ENCODE measurements around the gene GGA2. TPM values are rescaled to one million over a fixed set of nuclear protein-coding genes. Genes with fewer than 3 reads are reported as not detected.

Gene GGA2
- total and polyA plus RNA-seq, 8 donors, result 125 to 163 (median 142) TPM

- DNase-seq (no peak), ATAC-seq (no peak)
- no peak for TF ChIP-seq CTCF (IDR thresholded peaks at IDR 0.05)
- Histone ChIP-seq H3K27me3 (no peaks in the 10 kb centered on the region), H3K4me3 (no peak overlapping the region), H3K27ac (no peak overlapping the region), H3K4me1 (no peaks in the 10 kb centered on the region), H3K36me3 (peaks cover 0 to 84% of the 10 kb centered on the region in 2 donors), H3K9me3 (no peaks in the 10 kb centered on the region)
- intact Hi-C loops (cut with DNase I), result no loop called here
Measured at GRCh38 chr16:23414731-23415130, 95.6 kb downstream of the GGA2 start.

Other genes with a start within 250 kb of the GGA2 start
- 10 to 100 TPM; 25.1 to 28.6 TPM for gene SCNN1B, start 208.2 kb downstream of the GGA2 start, total RNA-seq
- 1 to 10 TPM; 2.4 to 4.0 (median 3.0) TPM for gene SCNN1B, start 208.2 kb downstream of the GGA2 start, polyA plus RNA-seq (ENCODE audit: insufficient read length in 6 of 6)
- gene COG7, start 57.3 kb downstream of the GGA2 start, total RNA-seq, result 10 to 100 TPM; 19.8 to 22.0 TPM
- gene COG7, start 57.3 kb downstream of the GGA2 start, polyA plus RNA-seq (ENCODE audit: insufficient read length in 6 of 6), result 10 to 100 TPM; 27.4 to 36.7 (median 32.2) TPM
- gene EARS2, start 46.9 kb upstream of the GGA2 start, total RNA-seq, result 10 to 100 TPM; 16.3 to 22.9 TPM
- 10 to 100 TPM; 21.9 to 27.8 (median 23.6) TPM for gene EARS2, start 46.9 kb upstream of the GGA2 start, polyA plus RNA-seq (ENCODE audit: insufficient read length in 6 of 6)
- gene UBFD1, start 47.2 kb upstream of the GGA2 start, total RNA-seq, result 10 to 100 TPM; 51.9 to 69.3 TPM
- 10 to 100 TPM; 65.6 to 74.1 (median 68.6) TPM for gene UBFD1, start 47.2 kb upstream of the GGA2 start, polyA plus RNA-seq (ENCODE audit: insufficient read length in 6 of 6)
- 10 to 100 TPM; 65.4 to 78.7 TPM for gene NDUFAB1, start 85.8 kb upstream of the GGA2 start, total RNA-seq
- 10 to 100 TPM; 64.9 to 77.8 (median 71.1) TPM for gene NDUFAB1, start 85.8 kb upstream of the GGA2 start, polyA plus RNA-seq (ENCODE audit: insufficient read length in 6 of 6)
- 10 to 100 TPM; 10.3 to 13.7 TPM for gene PALB2, start 130.8 kb upstream of the GGA2 start, total RNA-seq
- gene PALB2, start 130.8 kb upstream of the GGA2 start, polyA plus RNA-seq (ENCODE audit: insufficient read length in 6 of 6), result 10 to 100 TPM; 14.4 to 20.4 (median 16.5) TPM
- 10 to 100 TPM; 55.4 to 61.4 TPM for gene DCTN5, start 131.0 kb upstream of the GGA2 start, total RNA-seq
- gene DCTN5, start 131.0 kb upstream of the GGA2 start, polyA plus RNA-seq (ENCODE audit: insufficient read length in 6 of 6), result 10 to 100 TPM; 55.1 to 66.4 (median 61.2) TPM
- gene PLK1, start 168.4 kb upstream of the GGA2 start, total RNA-seq, result 1 to 10 TPM; 3.0 to 8.0 TPM
- 10 to 100 TPM; 18.6 to 52.5 (median 23.4) TPM for gene PLK1, start 168.4 kb upstream of the GGA2 start, polyA plus RNA-seq (ENCODE audit: insufficient read length in 6 of 6)
- under 1 TPM in 1 of 2 donors, not detected in 1; 0.84 TPM for gene ERN2, start 202.7 kb upstream of the GGA2 start, total RNA-seq
- under 1 TPM; 0.10 to 0.35 (median 0.18) TPM for gene ERN2, start 202.7 kb upstream of the GGA2 start, polyA plus RNA-seq (ENCODE audit: insufficient read length in 6 of 6)
- under 1 TPM in 1 of 2 donors, not detected in 1; 0.29 TPM for gene CHP2, start 244.5 kb upstream of the GGA2 start, total RNA-seq
- gene CHP2, start 244.5 kb upstream of the GGA2 start, polyA plus RNA-seq (ENCODE audit: insufficient read length in 6 of 6), result under 1 TPM; 0.10 to 0.35 (median 0.18) TPM